HG02981 (cell line): ENCODE results near the gene TP53BP2.
"Not testable (repeated sequence)": the region's sequence is repeated elsewhere in the genome, so short reads cannot be mapped to it uniquely, and the experiment has no call there.

Source experiments
- ATAC-seq: cut with Tn5 transposase; IDR thresholded peaks from one replicate; pipeline ENCODE4 v1.9.1; 2021; ENCODE audit warnings: mild to moderate bottlenecking, moderate library complexity; ENCODE audit not compliant: unreplicated experiment

Gene TP53BP2

DNA sequence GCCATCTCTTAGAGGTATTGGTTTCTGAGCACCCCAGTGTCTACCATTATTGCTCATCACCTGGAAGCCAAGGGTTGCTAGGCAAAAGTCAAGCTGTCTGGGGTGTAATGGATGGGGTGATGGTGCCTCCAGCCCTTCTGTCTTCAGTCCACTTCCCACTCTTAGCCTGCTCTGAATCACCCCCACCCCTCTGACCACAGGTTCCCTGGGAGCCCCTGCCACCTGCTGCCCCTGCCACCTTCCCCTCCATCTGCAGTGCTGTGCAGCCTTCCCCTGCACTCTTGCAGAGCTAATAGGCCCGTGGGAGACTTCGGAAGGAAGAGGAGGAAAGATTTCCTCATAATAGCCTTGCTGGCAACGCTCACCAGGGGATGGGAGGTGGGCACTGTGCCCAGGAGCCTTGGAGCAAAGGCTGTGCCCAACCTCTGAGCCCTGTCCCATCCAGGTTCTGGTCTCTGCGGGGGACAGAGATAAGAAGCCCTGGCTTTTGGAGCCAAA lies 97.9 kb downstream of the TP53BP2 start:
- no peak for ATAC-seq

DNA sequence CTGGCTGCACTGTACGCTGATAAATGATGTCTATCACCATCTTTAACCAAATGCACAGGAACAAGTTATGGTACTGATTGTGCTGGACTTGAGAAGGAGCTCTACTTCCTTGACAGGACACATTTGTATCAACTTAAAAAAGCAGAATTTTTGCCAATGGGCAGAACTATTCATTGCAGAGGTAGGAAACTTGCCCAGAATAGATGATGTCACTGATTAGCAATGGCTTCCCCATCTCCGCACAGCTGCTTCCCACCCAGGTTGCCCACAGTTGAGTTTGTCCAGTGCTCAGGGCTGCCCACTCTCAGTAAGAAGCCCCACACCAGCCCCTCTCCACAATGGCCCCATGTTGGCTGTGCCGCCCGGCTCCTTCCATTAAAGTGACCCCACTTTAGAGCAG lies 100.0 kb downstream of the TP53BP2 start:
- ATAC-seq: no peak

DNA sequence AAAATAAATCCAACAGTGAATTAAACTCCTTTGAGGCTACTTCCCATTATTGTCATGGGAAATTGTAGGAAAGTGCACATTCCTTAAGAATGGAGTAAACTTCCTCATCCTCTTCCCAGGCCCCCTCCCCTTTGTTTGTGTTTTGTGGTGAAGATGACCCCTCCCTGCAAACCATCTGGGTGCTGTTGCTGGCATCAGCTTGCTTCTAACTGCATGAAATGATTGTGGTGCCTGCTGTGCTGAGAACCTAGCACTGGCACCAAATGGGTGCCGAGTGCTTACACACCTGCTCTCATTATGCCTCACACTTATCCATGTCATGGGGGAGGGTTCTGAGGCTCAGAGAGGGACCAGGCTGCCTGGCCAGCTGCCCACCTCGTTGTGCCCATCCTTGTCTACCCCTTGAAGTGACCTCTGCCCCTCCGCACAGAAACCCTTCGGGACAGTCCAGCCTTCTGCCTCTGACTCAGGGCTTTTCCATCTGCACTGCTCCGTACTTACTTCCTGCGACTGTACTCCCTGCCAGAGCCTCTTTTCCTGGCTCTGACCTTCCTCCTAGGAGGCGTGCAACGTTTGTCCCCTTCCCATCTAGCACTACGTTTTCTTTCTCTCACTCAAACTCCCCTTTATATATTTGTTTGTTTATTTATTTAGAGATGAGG lies 102.8 kb downstream of the TP53BP2 start:
- no peak for ATAC-seq

DNA sequence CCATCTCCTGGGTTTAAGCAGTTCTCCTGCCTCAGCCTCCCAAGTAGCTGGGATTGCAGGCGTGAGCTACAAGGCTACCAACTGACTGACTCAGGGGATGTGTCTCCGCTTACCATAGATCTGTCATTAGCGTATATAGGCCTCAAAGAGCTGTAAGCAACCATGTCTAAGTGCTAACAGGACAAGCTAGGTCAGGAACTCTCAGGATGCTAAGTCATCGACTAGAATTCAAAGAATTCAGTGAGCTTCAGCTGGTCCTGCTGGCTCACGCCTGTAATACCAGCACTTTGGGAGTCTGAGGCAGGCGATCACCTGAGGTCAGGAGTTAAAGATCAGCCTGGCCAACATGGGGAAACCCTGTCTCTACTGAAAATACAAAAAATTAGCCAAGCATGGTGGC lies 103.9 kb downstream of the TP53BP2 start:
- no peak for ATAC-seq

DNA sequence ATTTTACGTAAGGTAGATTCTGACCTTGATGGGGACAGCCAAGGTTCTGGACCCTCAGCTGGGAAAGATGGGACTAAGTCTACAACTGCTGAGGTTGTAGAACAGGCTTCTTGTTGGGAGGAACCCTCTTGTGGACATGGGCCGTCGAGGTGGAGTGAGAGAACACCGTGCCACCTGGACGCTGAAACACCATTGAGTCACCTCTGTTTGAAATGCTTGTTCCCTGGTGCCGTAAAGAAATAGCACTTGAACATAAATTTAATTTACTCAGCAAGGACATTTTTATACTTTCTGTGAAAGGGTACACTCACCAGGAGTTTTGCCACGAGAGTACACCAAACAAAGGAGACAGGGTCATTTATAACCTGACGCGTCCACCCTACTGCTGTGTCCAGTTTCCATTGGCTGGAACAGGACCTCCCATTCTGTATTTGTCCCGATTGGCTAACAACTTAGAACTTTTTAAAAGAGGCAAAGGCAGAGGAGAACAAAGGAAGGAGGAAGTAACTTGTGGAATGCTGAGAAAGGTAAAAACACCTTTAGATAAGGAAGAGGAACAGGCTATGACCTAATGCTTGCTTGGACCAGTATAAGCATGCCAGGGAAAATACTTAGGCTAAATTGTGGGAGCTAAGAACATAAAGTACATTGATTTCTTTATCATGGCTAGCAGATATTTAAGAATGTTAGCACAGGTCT lies 105.6 kb downstream of the TP53BP2 start:
- not testable (repeated sequence) for ATAC-seq

DNA sequence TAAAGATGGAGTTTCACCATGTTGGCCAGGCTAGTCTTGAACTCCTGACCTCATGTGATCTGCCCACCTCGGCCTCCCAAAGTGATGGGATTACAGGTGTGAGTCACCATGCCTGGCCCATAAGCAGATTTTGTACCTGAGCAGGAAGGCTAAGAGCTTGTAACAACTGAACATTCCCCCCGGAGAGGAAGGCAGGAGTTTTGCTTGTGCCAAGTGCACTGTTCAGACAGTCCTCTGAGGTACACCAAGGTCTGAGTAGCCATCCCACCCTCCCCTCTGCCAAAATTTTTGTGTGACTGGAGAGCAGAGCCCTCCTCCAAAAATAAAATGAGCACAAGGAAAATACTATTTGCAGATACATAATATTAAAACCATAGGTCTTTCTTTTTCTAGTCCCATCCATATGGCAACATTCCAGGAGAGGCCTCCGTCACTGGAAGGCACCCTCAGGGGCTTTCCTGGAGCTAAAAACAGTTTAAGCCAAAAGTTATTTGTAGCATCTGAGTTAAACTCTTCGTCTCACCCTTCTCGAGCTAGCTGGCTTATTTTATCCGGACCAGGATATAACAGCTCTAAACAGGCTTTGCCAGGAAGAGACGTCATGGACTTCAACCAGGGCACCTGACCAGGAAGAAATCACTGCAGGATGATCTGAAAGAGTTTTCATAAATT lies 106.2 kb downstream of the TP53BP2 start:
- ATAC-seq: no peak

DNA sequence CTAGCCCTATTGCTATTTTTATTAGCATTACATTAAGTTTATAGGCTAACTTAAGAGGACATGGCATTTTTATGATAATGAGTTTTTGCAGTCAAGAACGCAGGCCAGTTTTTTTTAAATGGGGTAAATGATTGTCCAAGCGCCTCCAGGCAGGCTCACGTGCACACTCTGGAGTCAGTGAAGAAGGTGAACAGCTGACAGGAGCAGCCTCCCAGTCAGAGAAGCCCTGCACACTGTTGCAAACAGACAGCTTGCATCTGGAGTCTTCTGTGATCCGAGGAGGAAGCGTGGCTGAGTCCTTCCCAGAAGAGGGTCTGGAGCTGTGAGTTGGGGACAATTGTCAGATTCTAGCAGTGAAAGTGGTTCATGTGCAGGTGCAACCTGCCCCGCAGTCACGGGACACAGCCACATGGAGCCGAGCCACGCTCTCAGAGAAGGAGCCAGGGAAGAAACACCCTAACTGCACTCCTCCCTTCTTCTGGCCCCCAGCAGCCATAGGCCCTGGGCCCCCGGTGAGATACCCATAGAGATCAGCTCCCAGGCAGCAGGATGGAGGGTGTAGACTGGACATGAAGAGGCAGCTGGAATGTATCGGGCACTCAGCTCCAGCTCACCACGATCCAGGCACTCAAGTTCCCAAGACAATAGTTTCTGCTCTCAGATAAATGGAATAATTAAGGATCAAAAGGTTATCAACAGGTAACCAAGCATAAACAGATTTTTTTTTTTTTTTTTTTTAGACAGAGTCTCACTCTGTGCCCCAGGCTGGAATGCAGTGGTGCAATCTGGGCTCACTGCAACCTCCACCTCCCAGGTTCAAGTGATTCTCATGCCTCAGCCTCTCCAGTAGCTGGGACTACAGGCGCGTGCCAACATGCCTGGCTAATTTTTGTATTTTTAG lies 107.0 kb downstream of the TP53BP2 start:
- ATAC-seq: no peak

DNA sequence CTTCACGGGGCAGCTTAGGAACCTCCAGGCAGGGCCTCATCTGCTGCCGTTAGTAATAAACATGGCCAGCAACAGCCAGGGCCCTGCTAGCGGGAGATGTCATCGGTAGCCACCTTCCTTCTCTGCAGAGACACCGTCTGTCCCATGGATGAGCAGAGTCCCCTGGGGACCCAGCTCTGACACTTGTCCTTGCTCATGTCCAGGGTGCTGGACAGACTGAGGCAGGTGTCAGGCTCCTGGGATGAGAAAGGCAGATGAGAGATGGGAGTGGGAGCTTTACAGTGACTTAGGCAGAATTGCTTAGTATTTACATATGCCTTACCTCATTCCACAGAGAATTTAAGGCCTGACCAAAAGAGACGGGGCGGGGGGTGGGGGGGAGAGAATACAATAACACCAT lies 108.4 kb downstream of the TP53BP2 start:
- no peak for ATAC-seq

DNA sequence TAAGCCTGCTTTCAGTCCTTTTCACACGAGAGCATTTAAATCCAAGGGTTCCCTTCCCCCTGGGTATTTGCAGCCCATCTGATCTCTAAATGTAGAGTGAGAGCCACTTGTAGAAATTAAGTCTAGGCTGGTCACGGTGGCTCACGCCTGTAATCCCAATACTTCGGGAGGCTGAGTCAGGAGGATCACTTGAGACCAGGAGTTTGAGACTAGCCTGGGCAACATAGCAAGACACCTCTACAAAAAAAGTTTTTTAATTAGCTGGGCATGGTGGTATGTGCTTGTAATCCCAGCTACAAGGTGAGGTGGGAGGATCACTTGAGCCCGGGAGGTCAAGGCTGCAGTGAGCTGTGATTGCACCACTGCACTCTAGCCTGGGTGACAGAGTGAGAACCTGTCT lies 109.1 kb downstream of the TP53BP2 start:
- not testable (repeated sequence) for ATAC-seq

DNA sequence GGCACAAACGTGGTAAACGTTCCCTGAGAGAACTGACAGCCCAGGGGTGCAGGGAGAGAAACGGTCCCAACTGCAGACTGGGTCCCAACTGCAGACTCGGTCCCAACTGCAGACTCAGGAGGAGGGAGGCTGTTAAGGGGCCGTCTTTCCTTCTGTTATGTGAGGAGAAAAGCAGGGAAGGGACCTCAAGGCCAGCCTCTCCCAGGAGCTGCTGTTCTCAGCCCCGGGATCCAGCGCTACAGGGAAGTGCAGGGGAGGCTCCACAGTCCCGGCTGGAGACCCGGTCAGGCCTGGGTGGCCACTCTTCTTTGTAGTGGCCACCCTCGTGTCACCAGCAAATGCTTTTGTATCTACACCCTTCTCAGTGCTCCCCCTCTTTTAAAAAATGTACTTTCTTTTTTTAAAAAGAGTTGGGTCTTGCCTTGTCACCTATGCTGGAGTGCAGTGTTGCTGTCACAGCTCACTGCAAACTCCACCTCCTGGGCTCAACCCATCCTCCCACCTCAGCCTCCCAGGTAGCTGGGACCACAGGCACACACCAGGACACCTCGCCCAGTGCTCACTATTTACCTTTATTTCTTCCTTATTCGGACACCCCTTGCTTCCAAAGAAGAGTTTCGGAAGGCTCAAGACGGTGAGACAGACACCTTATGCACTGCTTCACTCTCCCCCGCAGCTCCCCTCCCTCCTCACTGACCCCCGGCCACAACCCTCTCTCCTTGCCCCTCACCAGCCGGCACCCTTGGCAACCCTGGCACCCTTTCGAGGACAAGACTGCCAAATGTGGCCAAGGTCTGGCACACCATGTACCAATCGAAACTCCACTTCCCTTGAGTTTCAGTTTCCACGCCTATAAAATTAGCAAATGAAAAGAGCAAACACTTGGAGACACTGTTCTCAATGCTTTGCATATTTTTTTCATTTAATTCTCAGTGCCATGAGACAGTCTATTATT lies 111.6 kb downstream of the TP53BP2 start:
- ATAC-seq: no peak

DNA sequence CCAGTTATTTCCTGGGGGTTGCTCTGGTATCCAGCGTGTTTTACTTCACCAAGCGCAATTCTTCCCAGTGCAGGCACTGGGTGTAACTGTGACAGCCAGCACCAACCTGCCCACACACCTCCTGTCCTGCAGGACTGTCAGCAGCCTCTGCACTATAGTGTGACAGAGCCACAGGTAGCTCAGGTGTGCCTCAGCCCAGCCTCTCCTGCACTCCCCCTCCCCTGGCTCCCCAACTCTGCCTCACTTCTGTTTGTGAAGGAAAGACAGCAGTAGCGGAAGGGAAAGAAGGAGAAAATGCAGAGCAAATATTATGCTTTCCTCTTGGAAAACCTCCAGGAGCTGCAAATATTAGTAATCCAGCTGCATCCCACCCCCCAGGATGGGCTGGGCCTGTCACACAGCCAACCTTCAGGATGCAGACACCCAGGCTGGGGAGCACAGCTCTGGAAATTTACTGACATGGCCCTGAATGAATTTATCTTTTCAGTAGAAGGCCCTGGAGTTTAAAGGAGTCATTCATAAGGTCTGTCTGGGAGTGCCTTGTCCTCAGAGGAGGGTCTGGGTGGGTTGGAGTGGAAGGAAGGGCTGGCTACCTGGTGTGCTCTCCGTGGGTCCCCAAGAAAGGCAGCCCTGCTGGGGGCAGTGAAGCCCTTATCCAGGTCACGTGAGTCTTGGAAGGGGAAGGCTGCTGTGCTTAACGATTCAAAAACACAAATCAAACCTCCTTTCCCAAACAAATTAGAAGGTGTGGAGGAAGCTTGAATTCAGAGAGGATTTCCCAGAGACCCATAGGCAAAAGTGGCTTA lies 112.6 kb downstream of the TP53BP2 start:
- no peak for ATAC-seq

DNA sequence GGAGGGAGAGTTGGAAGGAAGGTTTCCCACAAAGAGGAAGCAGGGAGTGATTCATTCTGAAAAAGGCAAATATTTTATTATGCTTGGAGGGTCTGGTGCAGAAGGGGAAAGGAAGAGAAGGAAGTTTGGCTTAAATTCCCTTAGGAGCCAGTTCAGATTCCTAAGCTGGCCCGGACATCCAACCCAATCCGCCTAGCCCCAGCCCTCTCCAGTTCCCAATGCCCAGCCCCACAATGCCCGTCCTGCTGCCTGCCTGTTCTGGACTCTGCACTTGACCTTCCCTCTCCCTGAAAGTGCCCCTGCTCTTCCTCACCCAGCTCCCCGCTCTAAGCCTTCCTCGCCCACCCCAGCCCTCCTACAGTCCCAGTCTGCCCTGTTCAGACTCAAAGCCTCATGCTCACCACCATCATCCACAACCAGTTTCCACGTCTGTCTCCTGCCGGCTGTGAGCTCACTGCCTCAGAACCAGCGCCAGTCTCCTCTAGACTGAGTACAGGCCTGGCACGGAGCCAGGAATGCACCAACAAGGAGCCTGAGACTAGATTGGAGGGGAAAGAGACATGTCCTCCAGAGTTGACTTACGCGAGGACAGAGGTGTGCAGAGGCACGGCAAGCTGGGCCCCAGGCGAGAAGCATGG lies 114.5 kb downstream of the TP53BP2 start:
- ATAC-seq: no peak

DNA sequence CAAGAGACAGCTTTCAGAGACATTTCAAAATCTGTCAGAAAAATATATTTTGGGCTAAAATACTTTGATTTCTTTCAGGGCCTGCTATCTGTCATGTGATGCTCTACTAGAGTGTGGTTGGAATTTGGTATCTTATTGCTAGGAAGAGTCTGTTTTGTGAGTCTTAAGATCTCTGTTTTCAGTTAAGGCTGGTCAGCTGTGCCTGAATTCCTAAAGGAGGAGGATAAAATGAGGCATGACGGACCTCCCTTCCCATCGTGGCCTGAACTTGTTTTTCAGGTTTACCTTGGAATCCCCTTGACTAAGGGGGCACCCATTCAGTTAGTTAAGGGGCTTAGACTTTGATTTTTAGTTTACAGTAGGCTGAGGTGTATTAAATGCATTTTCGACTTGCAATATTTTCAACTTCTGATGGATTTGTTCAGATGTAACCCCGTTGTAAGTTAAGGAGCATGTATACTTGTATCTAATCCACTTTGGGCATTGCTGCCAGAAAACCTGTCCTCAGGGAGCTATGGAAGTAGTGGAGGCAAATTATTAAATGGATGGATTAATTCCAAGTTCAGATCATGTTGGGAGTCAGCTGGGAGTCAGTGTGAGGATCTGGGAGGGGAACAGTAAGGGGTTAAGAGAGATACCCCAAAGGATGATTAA lies 115.1 kb downstream of the TP53BP2 start:
- no peak for ATAC-seq

DNA sequence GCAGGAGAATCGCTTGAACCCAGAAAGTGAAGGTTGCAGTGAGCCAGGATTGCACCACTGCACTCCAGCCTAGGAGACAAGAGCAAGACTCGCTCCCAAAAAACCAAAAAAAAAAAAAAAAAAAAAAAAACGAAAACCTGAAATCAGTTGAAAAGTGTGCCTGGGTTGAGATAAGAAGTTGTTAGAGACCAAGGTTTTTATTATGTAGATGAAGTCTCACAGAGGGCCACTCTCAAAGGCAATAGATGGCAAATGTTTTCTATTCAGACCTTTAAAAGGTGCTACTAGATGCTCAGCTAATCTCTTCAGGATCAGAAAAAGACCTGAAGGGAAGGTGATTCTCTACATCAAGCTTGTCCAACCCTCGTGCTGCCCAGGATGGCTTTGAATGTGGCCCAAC lies 115.8 kb downstream of the TP53BP2 start:
- no peak for ATAC-seq
